ENCODE results near the gene USF2. TPM values are rescaled to one million over a fixed set of nuclear protein-coding genes. Genes with fewer than 3 reads are reported as not detected.

The USF2 gene
- total RNA-seq, 4 donors from 2014 or later = 98.5 to 172 (median 128) TPM

DNA sequence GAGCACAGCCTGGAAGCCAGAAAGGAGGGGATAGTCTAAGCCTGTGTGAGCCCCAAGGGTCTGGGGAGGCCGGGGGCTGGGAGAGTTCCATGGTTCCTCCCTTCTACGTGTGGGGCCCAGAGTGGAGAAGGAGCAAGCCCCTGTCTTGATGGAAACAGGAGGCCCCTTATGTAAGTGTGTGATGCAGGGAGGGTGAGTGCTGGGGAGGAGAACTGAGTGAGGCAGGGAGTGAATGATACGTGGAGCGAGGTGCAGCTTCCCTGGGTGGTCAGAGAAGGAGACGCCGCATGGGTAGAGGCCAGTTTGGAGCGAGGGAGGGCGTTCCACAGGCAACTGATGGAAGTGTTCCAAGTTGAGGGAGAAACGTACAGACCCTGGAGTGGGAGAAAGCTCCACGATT, 39.2 kb downstream of the USF2 start:
- Histone ChIP-seq H3K4me1 (peaks cover 0 to 48% (median 5%) of the 10 kb centered on the region in 4 donors), H3K36me3 (peaks cover 0 to 9% (median 0%) of the 10 kb centered on the region in 3 donors), H3K27ac (peak overlapping the region in 2 of 4 donors; percentile 32 to 38), H3K9me3 (no peaks in the 10 kb centered on the region), H3K27me3 (no peaks in the 10 kb centered on the region), H3K4me3 (no peak overlapping the region)
- WGBS, 2 donors = 32 to 40% methylated on average over 10 of the region's 10 CpGs
- TF ChIP-seq EP300 (IDR thresholded peaks at IDR 0.05) (no peak), POLR2A (IDR thresholded peaks at IDR 0.05) (no peak)
- TF ChIP-seq, protein P1, sequence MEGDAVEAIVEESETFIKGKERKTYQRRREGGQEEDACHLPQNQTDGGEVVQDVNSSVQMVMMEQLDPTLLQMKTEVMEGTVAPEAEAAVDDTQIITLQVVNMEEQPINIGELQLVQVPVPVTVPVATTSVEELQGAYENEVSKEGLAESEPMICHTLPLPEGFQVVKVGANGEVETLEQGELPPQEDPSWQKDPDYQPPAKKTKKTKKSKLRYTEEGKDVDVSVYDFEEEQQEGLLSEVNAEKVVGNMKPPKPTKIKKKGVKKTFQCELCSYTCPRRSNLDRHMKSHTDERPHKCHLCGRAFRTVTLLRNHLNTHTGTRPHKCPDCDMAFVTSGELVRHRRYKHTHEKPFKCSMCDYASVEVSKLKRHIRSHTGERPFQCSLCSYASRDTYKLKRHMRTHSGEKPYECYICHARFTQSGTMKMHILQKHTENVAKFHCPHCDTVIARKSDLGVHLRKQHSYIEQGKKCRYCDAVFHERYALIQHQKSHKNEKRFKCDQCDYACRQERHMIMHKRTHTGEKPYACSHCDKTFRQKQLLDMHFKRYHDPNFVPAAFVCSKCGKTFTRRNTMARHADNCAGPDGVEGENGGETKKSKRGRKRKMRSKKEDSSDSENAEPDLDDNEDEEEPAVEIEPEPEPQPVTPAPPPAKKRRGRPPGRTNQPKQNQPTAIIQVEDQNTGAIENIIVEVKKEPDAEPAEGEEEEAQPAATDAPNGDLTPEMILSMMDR (IDR thresholded peaks at IDR 0.05) = no peak
- no peak for DNase-seq (ENCODE audit: low spot score in 2 of 2)

- 71 to 73% methylated on average over 7 of the region's 7 CpGs for WGBS, 2 donors
- TF ChIP-seq POLR2A (IDR thresholded peaks at IDR 0.05) (no peak), EP300 (IDR thresholded peaks at IDR 0.05) (no peak)
- TF ChIP-seq, protein P1 (IDR thresholded peaks at IDR 0.05) = no peak
- Histone ChIP-seq H3K27ac (peak overlapping the region in 2 of 4 donors; percentile 10 to 68), H3K4me1 (peaks cover 0 to 48% (median 5%) of the 10 kb centered on the region in 4 donors), H3K9me3 (no peaks in the 10 kb centered on the region), H3K4me3 (no peak overlapping the region), H3K36me3 (peaks cover 0 to 9% (median 0%) of the 10 kb centered on the region in 3 donors), H3K27me3 (no peaks in the 10 kb centered on the region)
- no peak for DNase-seq (ENCODE audit: low spot score in 2 of 2)
These were observed 40.1 kb downstream of the USF2 start for GRCh38 chr19:35308910-35309309.

- no peak for DNase-seq (ENCODE audit: low spot score in 2 of 2)
- Histone ChIP-seq H3K4me1 (peaks cover 0 to 48% (median 5%) of the 10 kb centered on the region in 4 donors), H3K4me3 (no peak overlapping the region), H3K9me3 (no peaks in the 10 kb centered on the region), H3K27ac (peak overlapping the region in 2 of 4 donors; percentile 10 to 68), H3K36me3 (peaks cover 0 to 9% (median 0%) of the 10 kb centered on the region in 3 donors), H3K27me3 (no peaks in the 10 kb centered on the region)
- 52 to 59% methylated on average over 17 to 47 of the region's 47 CpGs for WGBS, 2 donors
- TF ChIP-seq POLR2A (IDR thresholded peaks at IDR 0.05) = no peak
- no peak for TF ChIP-seq EP300 (IDR thresholded peaks at IDR 0.05)
- TF ChIP-seq, protein P1 (IDR thresholded peaks at IDR 0.05) = no peak
These were observed 40.9 kb downstream of the USF2 start for GRCh38 chr19:35309481-35310279.

GRCh38 chr19:35310331-35310730, 41.6 kb downstream of the USF2 start:
- TF ChIP-seq, protein P1 (IDR thresholded peaks at IDR 0.05) = no peak
- TF ChIP-seq EP300 (IDR thresholded peaks at IDR 0.05) = no peak
- peaks cover 0 to 9% (median 0%) of the 10 kb centered on the region in 3 donors for H3K36me3 ChIP-seq
- no peak overlapping the region for H3K4me3 ChIP-seq
- H3K27me3 ChIP-seq = no peaks in the 10 kb centered on the region
- peak overlapping the region in 2 of 4 donors; percentile 10 to 68 for H3K27ac ChIP-seq
- WGBS, 2 donors = 74 to 82% methylated on average over 12 of the region's 12 CpGs
- peaks cover 0 to 48% (median 5%) of the 10 kb centered on the region in 4 donors for H3K4me1 ChIP-seq
- no peaks in the 10 kb centered on the region for H3K9me3 ChIP-seq
- DNase-seq (ENCODE audit: low spot score in 2 of 2) = no peak

DNA sequence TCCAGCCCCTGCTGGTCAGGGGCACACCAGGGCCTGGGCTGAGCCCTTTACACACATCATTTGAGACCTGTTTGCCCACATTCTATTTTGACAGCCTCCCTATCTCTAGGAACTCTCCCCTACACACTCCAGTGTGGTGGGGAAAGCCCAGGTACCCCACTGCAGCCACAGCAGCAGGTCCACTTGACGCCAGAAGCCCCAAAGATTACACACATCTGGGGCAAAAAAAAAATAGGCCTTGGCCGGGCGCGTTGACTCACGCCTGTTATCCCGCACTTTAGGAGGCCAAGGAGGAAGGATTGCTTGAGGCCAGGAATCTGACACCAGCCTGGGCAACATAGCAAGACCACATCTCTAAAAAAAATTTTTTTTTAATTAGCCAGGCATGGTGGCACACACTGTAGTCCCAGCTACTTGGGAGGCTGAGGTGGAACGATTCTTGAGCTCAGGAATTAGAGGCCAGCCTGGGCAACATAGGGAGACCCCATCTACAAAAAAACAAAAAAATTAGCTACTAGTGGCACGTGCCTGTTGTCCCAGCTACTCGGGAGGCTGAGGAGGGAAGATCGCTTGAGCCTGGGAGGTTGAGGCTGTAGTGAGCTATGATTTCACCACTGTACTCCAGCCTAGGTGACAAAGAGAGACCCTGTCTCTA, 42.2 kb downstream of the USF2 start:
- no peak for TF ChIP-seq EP300 (IDR thresholded peaks at IDR 0.05)
- no peak for TF ChIP-seq POLR2A (IDR thresholded peaks at IDR 0.05)
- TF ChIP-seq, protein P1 (IDR thresholded peaks at IDR 0.05) = no peak
- peaks cover 0 to 48% (median 5%) of the 10 kb centered on the region in 4 donors for H3K4me1 ChIP-seq
- no peak overlapping the region for H3K4me3 ChIP-seq
- no peaks in the 10 kb centered on the region for H3K27me3 ChIP-seq
- 93 to 94% methylated on average over 10 of the region's 10 CpGs for WGBS, 2 donors
- H3K9me3 ChIP-seq = no peaks in the 10 kb centered on the region
- H3K27ac ChIP-seq = peak overlapping the region in 2 of 4 donors; percentile 10 to 68
- DNase-seq (ENCODE audit: low spot score in 2 of 2) = no peak
- peaks cover 0 to 9% (median 0%) of the 10 kb centered on the region in 3 donors for H3K36me3 ChIP-seq
